Measurements from ENCODE around the gene KRTAP9-8.
"Not testable (repeated sequence)": the region's sequence is repeated elsewhere in the genome, so short reads cannot be mapped to it uniquely, and the experiment has no call there.

The KRTAP9-8 gene

GRCh38 chr17:41255381-41256290, 17.8 kb downstream of the KRTAP9-8 start, which contains the start of gene KRTAP9-9:
TSS of gene KRTAP9-9 (plus strand) at chr17:41255384.
- peak; percentile 32 for DNase-seq

GRCh38 chr17:41256291-41256685, 18.5 kb downstream of the KRTAP9-8 start:
- peak; percentile 21 for DNase-seq

DNA sequence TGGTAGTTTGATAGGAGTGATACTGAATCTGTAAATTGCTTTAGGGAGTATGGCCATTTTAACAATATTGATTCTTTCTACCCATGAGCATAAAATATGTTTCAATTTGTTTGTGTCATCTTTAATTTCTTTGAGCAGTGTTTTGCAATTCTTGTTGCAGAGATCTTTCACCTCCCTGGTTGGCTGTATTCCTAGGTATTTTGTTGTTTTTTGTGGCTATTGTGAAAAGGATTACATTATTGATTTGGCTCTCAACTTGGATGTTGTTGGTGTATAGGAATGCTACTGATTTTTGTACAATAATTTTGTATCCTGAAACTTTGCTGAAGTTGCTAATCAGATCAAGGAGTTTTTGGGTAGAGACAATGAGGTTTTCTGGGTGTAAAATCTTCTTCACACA, 20.6 kb downstream of the KRTAP9-8 start:
- DNase-seq, result no peak

GRCh38 chr17:41263212-41263611, 25.4 kb downstream of the KRTAP9-8 start:
- no peak for DNase-seq

GRCh38 chr17:41264599-41264998, 26.8 kb downstream of the KRTAP9-8 start:
- DNase-seq, result no peak

DNA sequence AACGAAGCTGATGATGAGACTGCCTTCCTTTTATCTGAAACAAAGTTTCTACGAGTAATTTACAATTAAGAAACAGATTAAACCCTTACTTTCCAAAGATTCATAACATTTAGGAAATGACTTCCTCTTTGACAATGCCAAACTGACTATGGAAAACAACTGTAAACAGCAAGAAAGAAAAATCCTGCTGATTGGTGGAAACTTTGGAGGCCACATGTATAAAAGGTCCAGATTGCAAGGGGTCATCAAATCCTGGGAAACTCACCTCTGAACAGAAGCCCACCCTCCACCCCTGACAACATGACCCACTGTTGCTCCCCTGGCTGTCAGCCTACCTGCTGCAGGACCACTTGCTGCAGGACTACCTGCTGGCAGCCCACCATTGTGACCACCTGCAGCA, 27.3 kb downstream of the KRTAP9-8 start, which contains the start of gene KRTAP9-6:
Gene KRTAP9-6 (plus strand): TSS at position 301 of the 400 bp plus-strand sequence. CDS start 0 bp downstream, at position 301.
- DNase-seq, result no peak

DNA sequence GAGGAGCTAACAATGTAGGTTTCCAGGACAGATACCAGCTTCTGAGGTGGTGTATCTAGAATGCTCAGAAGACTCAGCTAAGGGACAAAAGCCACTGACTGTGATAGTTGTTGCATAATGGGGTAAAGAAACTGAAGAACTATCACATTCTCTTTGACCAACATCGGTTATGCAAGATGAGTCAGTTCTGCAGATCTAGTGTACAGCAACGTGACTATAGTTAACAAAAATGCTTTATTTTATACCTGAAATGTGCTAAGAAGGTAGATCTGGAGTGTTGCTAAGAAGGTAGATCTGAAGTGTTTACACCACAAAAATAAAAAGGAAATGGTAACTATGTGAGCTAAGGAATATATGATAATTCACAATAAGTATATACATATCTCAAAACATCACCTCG, 29.9 kb downstream of the KRTAP9-8 start:
- no peak for DNase-seq

GRCh38 chr17:41271323-41271722, 33.5 kb downstream of the KRTAP9-8 start:
- DNase-seq, result not testable (repeated sequence)

DNA sequence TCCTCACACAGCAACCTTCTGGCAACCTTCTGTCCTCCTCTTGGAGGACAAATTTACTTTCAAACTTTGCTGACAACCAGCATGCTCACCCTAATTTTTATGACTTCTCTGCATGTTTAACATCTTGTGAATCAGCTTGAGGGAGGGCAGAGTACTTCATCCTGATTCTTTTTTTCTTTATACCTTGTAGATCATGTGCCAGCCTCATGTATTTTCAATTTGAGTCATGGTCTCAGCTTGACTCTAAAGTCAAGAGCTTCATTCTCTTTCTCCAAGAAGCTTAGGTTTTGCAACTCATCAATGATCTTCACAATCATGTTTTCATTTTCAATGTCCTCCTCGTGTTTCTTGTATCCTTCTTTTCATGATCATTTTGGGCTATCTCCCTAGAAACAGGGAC, 34.1 kb downstream of the KRTAP9-8 start:
- DNase-seq, result no peak

DNA sequence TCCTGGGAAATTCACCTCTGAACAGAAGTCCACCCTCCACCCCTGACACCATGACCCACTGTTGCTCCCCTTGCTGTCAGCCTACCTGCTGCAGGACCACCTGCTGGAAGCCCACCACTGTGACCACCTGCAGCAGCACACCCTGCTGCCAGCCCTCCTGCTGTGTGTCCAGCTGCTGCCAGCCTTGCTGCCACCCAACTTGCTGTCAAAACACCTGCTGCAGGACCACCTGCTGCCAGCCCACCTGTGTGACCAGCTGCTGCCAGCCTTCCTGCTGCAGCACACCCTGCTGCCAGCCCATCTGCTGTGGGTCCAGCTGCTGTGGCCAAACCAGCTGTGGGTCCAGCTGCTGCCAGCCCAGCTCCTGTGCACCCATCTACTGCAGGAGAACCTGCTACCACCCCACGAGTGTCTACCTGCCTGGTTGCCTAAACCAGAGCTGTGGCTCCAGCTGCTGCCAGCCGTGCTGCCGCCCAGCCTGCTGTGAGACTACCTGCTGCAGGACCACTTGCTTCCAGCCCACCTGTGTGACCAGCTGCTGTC, 37.9 kb downstream of the KRTAP9-8 start, which contains the start of gene KRTAP9-7:
Gene KRTAP9-7 (plus strand): TSS at position 51 of the 543 bp plus-strand sequence. CDS start 0 bp downstream, at position 51.
- not testable (repeated sequence) for DNase-seq

GRCh38 chr17:41278176-41278955, 40.6 kb downstream of the KRTAP9-8 start:
- peak; percentile 34 for DNase-seq

- peak; percentile 89 for DNase-seq
Observed at GRCh38 chr17:41284043-41284442, 46.2 kb downstream of the KRTAP9-8 start.

DNA sequence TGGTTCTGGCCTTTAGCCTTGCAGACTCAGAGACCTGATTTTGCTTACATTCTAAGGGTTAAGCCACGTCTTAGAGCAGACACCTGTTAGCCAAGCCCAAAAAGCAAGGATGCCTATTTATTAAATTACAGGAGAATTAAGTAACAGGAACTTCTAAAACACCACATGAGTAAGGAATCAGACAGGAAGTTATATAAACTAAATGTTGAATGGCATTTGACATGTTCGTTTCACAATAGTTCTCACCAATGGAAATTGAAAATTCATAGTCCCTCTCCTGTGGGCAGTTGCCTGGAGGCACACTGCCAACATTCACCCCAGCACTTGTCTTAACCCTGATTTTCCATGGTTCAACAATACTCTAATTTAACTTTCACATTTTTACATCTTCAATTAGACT, 46.7 kb downstream of the KRTAP9-8 start:
- DNase-seq, result peak; percentile 27

DNA sequence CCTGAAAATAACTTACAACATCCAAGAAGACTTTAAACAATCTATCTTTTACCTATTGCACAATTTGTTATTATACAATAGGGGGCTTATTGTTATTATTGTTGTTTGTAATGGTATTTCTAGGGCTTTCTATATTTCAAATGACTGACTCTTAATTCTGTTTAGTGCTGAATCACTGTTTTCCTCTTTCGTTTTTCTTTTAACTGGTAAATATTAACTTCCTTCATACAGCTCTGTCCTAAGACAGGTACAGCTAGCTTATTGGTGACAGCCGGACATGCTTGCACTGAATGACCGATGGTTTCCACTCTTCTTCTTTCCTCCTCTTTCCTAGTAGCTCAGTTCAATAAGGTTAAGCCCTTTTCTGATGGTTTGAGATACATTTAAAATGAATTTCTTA, 49.3 kb downstream of the KRTAP9-8 start:
- DNase-seq, result no peak
